GM23338 (cell line): ENCODE data around the gene CDH5. TPM values are rescaled to one million over a fixed set of nuclear protein-coding genes. Genes with fewer than 3 reads are reported as not detected.

Experiments used
- ATAC-seq: fragments of 200-7000 bp; cut with Tn5 transposase; 3 replicates; pipeline ENCODE4 v1.9.1; 2020
- DNase-seq: peaks from one replicate; pipeline ENCODE4 v3.0.0-alpha.2; 2015; ENCODE audit warnings: low spot score
- H2AFZ ChIP-seq: fragments of 200-600 bp; sonication (generic); 2 replicates; pipeline ENCODE4 v1.8.0; 2016; ENCODE audit warnings: antibody characterized with exemption, mild to moderate bottlenecking, moderate library complexity
- H3F3A ChIP-seq: fragments of 200-600 bp; sonication (generic); replicated peaks from 2 replicates; pipeline ENCODE4 v1.8.0; 2017; ENCODE audit warnings: antibody characterized with exemption, mixed run types, low read depth
- H3K27ac ChIP-seq: fragments of 200-600 bp; sonication (generic); 2 replicates; pipeline ENCODE4 v1.6.1; 2016; ENCODE audit warnings: low read depth
- H3K27me3 ChIP-seq: fragments of 200-600 bp; sonication (generic); 2 replicates; pipeline ENCODE4 v1.8.0; 2016; ENCODE audit warnings: mild to moderate bottlenecking, mixed run types, moderate library complexity; ENCODE audit not compliant: insufficient read depth
- H3K36me3 ChIP-seq: fragments of 200-600 bp; sonication (generic); 2 replicates; pipeline ENCODE4 v1.8.0; 2016; ENCODE audit warnings: mild to moderate bottlenecking; ENCODE audit not compliant: insufficient read depth
- H3K4me1 ChIP-seq: fragments of 200-600 bp; sonication (generic); 2 replicates; pipeline ENCODE4 v1.8.0; 2016; ENCODE audit warnings: mild to moderate bottlenecking, moderate library complexity; ENCODE audit not compliant: insufficient read depth
- H3K4me2 ChIP-seq: fragments of 200-600 bp; sonication (generic); 2 replicates; pipeline ENCODE4 v1.7.1; 2017; ENCODE audit warnings: mixed run types
- H3K4me3 ChIP-seq: fragments of 200-600 bp; sonication (generic); 2 replicates; pipeline ENCODE4 v1.6.1; 2016; ENCODE audit warnings: mixed run types
- H3K79me2 ChIP-seq: fragments of 200-600 bp; sonication (generic); replicated peaks from 2 replicates; pipeline ENCODE4 v1.8.0; 2017; ENCODE audit warnings: mild to moderate bottlenecking; ENCODE audit not compliant: insufficient read depth
- H3K9me2 ChIP-seq: fragments of 200-600 bp; sonication (generic); 2 replicates; pipeline ENCODE4 v1.8.0; 2017; ENCODE audit not compliant: insufficient read depth
- H4K20me1 ChIP-seq: fragments of 200-600 bp; sonication (generic); replicated peaks from 2 replicates; pipeline ENCODE4 v1.8.0; 2017; ENCODE audit warnings: mild to moderate bottlenecking; ENCODE audit not compliant: insufficient read depth
- H3K27ac Mint-ChIP-seq: 2 replicates; pipeline ENCODE4 v1.8.0; 2020; ENCODE audit warnings: inconsistent platforms, mild to moderate bottlenecking, moderate library complexity, mixed read lengths
- H3K27me3 Mint-ChIP-seq: 3 replicates; pipeline ENCODE4 v1.8.0; 2022; ENCODE audit warnings: low read depth, mild to moderate bottlenecking, moderate library complexity, mixed read lengths, inconsistent platforms; ENCODE audit not compliant: insufficient read depth, poor library complexity
- H3K36me3 Mint-ChIP-seq: 3 replicates; pipeline ENCODE4 v1.8.0; 2021; ENCODE audit warnings: low read depth, mild to moderate bottlenecking, inconsistent platforms, moderate library complexity, mixed read lengths
- H3K4me1 Mint-ChIP-seq: 3 replicates; pipeline ENCODE4 v1.8.0; 2020; ENCODE audit warnings: mild to moderate bottlenecking, inconsistent platforms, mixed read lengths
- H3K4me3 Mint-ChIP-seq: 3 replicates; pipeline ENCODE4 v1.8.0; 2021; ENCODE audit warnings: moderate library complexity, mild to moderate bottlenecking, inconsistent platforms, mixed read lengths
- H3K9me3 Mint-ChIP-seq: 3 replicates; pipeline ENCODE4 v1.8.0; 2020; ENCODE audit warnings: moderate library complexity, mild to moderate bottlenecking, inconsistent platforms, mixed read lengths
- CREB1 ChIP-seq: fragments of 250-450 bp; sonication (Bioruptor Pico); IDR thresholded peaks from 2 replicates; pipeline ENCODE4 v1.5.0; 2020; ENCODE audit warnings: low read depth, mild to moderate bottlenecking, moderate library complexity
- EZH2phosphoT487 ChIP-seq: fragments of 200-600 bp; sonication (generic); IDR thresholded peaks from one replicate; pipeline ENCODE4 v1.8.1; 2018; ENCODE audit warnings: antibody characterized with exemption; ENCODE audit not compliant: unreplicated experiment
- JUNB ChIP-seq: IDR thresholded peaks from one replicate; pipeline ENCODE4 v1.6.1; 2016; ENCODE audit warnings: antibody characterized with exemption; ENCODE audit not compliant: unreplicated experiment
- NANOG ChIP-seq: IDR thresholded peaks from 2 replicates; pipeline ENCODE4 v1.6.1; 2016; ENCODE audit warnings: antibody characterized with exemption, borderline replicate concordance
- POLR2AphosphoS5 ChIP-seq: IDR thresholded peaks from 2 replicates; pipeline ENCODE4 v1.6.1; 2016; ENCODE audit warnings: antibody characterized with exemption, low read depth
- STAT1 ChIP-seq: IDR thresholded peaks from one replicate; pipeline ENCODE4 v1.6.1; 2016; ENCODE audit warnings: antibody characterized with exemption; ENCODE audit not compliant: unreplicated experiment
- ZNF114 ChIP-seq: fragments of 250-450 bp; sonication (Bioruptor Pico); IDR thresholded peaks from 2 replicates; pipeline ENCODE4 v1.5.0; 2020; ENCODE audit warnings: mild to moderate bottlenecking, moderate library complexity
- ZNF331 ChIP-seq: fragments of 250-450 bp; sonication (Bioruptor Pico); IDR thresholded peaks from 2 replicates; pipeline ENCODE4 v1.5.0; 2020; ENCODE audit warnings: low read depth, mild to moderate bottlenecking, moderate library complexity
- polyA plus RNA-seq: library from polyadenylated mRNA; unstranded; fragments of >200 nt; fragmentation: Nextera tagmentation; extraction: Ambion mirVana; gene quantifications from 2 replicates; pipeline ENCODE4 v1.2.1, GENCODE V29; 2016
- total RNA-seq: library from RNA; depleted of rRNA; stranded (reverse); fragments of >200 nt; shearing (Covaris generic); gene quantifications from 2 replicates; pipeline ENCODE4 v1.2.3, GENCODE V29; 2014
- TF ChIP-seq, protein P1 (sequence below): IDR thresholded peaks from 2 replicates; pipeline ENCODE4 v1.6.1; 2016; ENCODE audit warnings: antibody characterized with exemption
- TF ChIP-seq, protein P2 (sequence below), 2 experiments: fragments of 200-600 bp in 1 of 2; sonication (generic) in 1 of 2; conservative IDR thresholded peaks; 2 replicates each; pipeline versions ENCODE4 v1.5.1 to v1.6.1; 2016 to 2017; ENCODE audit warnings: antibody characterized with exemption in 2 of 2, low read depth in 2 of 2, mild to moderate bottlenecking in 2 of 2, moderate library complexity in 1 of 2
- TF ChIP-seq, protein P3 (sequence below): IDR thresholded peaks from one replicate; pipeline ENCODE4 v1.6.1; 2018; ENCODE audit warnings: antibody characterized with exemption; ENCODE audit not compliant: unreplicated experiment

CDH5 gene
- total and polyA plus RNA-seq, 2 experiments from 2014 or later = 0.18 TPM; not detected in 1

DNA sequence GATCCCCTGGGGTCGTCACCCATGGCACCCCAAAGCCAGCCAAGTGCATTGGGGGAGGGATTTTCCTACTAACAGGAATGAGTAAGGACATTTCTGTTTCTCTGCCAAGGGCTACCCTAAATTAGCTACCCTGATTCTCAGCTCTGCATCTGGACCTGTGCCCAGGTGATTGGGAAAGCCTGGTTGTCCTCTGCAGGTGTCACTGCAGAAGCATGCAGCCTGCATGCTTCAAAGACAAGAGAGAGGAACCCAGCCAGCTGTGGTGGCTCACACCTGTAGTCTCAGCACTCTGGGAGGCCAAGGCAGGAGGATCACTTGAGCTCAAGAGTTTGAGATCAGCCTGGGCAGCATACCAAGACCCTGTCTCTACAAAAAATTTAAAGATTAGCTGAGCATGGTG is 80.2 kb downstream of the CDH5 start:
- Histone ChIP-seq H2AFZ (no peak overlapping the region), H3K36me3 (no peaks in the 10 kb centered on the region), H4K20me1 (no peaks in the 10 kb centered on the region), H3K27ac (no peak overlapping the region), H3K9me2 (no peaks in the 10 kb centered on the region), H3K4me1 (no peaks in the 10 kb centered on the region), H3K79me2 (no peaks in the 10 kb centered on the region), H3K4me2 (no peak overlapping the region), H3K4me3 (no peak overlapping the region), H3F3A (no peaks in the 10 kb centered on the region), H3K27me3 (no peaks in the 10 kb centered on the region)
- no peak for TF ChIP-seq ZNF114
- TF ChIP-seq, protein P1, sequence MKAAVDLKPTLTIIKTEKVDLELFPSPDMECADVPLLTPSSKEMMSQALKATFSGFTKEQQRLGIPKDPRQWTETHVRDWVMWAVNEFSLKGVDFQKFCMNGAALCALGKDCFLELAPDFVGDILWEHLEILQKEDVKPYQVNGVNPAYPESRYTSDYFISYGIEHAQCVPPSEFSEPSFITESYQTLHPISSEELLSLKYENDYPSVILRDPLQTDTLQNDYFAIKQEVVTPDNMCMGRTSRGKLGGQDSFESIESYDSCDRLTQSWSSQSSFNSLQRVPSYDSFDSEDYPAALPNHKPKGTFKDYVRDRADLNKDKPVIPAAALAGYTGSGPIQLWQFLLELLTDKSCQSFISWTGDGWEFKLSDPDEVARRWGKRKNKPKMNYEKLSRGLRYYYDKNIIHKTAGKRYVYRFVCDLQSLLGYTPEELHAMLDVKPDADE = no peak
- TF ChIP-seq CREB1 (CRISPR knock-in tag) = no peak
- no peak for TF ChIP-seq STAT1
- no peaks in the 10 kb centered on the region for H3K9me3 Mint-ChIP-seq
- no peak overlapping the region for H3K27ac Mint-ChIP-seq
- H3K4me1 Mint-ChIP-seq = peaks cover 5% of the 10 kb centered on the region; the same call in 1 of the 3 replicates
- DNase-seq (no peak), ATAC-seq (no peak)
- H3K27me3 Mint-ChIP-seq = peaks cover 2% of the 10 kb centered on the region
- no peaks in the 10 kb centered on the region for H3K36me3 Mint-ChIP-seq
- no peak overlapping the region for H3K4me3 Mint-ChIP-seq

DNA sequence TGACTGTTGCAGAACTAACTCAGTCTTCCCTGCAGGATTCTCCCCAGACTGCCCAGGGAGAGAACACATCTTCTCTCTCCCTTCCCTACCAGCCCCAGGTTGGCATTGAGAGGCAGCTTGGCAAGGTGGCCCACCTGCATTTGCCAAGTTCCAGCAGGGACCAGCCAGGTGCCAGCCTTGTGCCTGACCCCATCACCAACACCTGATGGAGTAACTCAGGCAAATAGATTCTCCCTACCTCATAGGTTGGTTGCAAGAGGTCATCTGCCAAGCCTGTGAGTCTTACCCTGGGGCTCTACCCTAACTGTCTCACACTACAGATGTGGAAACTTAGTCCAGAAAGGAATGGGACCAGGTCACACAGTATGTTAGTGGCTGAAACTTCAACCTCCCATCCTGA is 81.0 kb downstream of the CDH5 start:
- Mint-ChIP-seq H3K36me3 (no peaks in the 10 kb centered on the region), H3K27ac (no peak overlapping the region), H3K4me3 (no peak overlapping the region), H3K4me1 (peaks cover 5% of the 10 kb centered on the region; the same call in 1 of the 3 replicates), H3K27me3 (peaks cover 2% of the 10 kb centered on the region), H3K9me3 (no peaks in the 10 kb centered on the region)
- DNase-seq (no peak), ATAC-seq (no peak)
- Histone ChIP-seq H4K20me1 (no peaks in the 10 kb centered on the region), H3K27me3 (no peaks in the 10 kb centered on the region), H3F3A (no peaks in the 10 kb centered on the region), H3K79me2 (no peaks in the 10 kb centered on the region), H3K4me1 (no peaks in the 10 kb centered on the region), H3K9me2 (no peaks in the 10 kb centered on the region), H3K4me3 (no peak overlapping the region), H2AFZ (no peak overlapping the region), H3K27ac (no peak overlapping the region), H3K4me2 (no peak overlapping the region), H3K36me3 (no peaks in the 10 kb centered on the region)
- TF ChIP-seq, protein P2, sequence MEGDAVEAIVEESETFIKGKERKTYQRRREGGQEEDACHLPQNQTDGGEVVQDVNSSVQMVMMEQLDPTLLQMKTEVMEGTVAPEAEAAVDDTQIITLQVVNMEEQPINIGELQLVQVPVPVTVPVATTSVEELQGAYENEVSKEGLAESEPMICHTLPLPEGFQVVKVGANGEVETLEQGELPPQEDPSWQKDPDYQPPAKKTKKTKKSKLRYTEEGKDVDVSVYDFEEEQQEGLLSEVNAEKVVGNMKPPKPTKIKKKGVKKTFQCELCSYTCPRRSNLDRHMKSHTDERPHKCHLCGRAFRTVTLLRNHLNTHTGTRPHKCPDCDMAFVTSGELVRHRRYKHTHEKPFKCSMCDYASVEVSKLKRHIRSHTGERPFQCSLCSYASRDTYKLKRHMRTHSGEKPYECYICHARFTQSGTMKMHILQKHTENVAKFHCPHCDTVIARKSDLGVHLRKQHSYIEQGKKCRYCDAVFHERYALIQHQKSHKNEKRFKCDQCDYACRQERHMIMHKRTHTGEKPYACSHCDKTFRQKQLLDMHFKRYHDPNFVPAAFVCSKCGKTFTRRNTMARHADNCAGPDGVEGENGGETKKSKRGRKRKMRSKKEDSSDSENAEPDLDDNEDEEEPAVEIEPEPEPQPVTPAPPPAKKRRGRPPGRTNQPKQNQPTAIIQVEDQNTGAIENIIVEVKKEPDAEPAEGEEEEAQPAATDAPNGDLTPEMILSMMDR (conservative IDR thresholded peaks at IDR 0.05; ENCODE audit: low read depth in 2 of 2) = no peak
- no peak for TF ChIP-seq CREB1 (CRISPR knock-in tag)
- TF ChIP-seq POLR2AphosphoS5 = no peak
- TF ChIP-seq, protein P1 = no peak
- no peak for TF ChIP-seq ZNF331
- TF ChIP-seq NANOG = no peak
- TF ChIP-seq JUNB = no peak
- TF ChIP-seq EZH2phosphoT487 = no peak
- TF ChIP-seq, protein P3, sequence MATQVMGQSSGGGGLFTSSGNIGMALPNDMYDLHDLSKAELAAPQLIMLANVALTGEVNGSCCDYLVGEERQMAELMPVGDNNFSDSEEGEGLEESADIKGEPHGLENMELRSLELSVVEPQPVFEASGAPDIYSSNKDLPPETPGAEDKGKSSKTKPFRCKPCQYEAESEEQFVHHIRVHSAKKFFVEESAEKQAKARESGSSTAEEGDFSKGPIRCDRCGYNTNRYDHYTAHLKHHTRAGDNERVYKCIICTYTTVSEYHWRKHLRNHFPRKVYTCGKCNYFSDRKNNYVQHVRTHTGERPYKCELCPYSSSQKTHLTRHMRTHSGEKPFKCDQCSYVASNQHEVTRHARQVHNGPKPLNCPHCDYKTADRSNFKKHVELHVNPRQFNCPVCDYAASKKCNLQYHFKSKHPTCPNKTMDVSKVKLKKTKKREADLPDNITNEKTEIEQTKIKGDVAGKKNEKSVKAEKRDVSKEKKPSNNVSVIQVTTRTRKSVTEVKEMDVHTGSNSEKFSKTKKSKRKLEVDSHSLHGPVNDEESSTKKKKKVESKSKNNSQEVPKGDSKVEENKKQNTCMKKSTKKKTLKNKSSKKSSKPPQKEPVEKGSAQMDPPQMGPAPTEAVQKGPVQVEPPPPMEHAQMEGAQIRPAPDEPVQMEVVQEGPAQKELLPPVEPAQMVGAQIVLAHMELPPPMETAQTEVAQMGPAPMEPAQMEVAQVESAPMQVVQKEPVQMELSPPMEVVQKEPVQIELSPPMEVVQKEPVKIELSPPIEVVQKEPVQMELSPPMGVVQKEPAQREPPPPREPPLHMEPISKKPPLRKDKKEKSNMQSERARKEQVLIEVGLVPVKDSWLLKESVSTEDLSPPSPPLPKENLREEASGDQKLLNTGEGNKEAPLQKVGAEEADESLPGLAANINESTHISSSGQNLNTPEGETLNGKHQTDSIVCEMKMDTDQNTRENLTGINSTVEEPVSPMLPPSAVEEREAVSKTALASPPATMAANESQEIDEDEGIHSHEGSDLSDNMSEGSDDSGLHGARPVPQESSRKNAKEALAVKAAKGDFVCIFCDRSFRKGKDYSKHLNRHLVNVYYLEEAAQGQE = no peak
